ENCODE measurements around the gene PRIMA1. TPM values are rescaled to one million over a fixed set of nuclear protein-coding genes. Genes with fewer than 3 reads are reported as not detected.
A peak's percentile ranks its signal among the peaks of the same experiment; 100 is the strongest.

Gene PRIMA1
- total and polyA plus RNA-seq, 2 experiments from 2014 or later, result 2.1 to 3.5 TPM

DNA sequence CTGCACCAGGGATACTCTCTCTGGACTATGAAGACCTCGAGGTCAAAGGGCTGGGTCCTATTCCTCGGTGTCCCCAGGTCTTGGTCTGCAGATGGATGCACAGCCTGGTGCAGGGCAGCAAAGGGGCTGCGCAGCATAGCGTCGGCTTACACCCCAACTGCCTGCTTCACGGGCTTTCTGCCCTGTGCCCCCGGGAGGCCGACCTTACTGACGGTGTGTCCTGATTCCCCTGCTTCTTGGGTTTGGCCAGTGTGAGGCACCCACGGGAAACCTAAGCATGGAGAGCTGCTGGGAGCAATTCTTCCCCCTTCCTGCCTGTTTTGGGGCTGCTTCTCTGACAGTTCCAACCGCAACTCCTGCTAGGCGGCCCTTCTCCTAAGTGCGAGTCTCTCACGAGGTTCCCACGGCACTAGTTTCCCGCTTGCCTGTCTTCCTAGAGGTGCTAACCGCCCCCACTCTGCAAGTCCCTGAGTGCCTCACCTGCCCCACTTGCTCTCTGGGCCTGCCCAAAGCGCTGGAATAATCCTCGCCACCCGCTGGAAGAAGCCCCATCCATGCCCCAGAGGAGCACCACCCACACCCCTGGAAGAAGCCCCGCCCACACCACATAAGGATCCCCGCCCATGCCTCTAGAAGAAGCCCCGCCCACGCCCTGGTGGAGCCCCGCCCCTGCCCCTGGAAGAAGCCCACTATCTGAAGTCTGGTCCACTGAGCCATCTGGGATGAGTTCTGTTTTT lies 54.0 kb downstream of the PRIMA1 start (continued):
- TF ChIP-seq, protein P1, sequence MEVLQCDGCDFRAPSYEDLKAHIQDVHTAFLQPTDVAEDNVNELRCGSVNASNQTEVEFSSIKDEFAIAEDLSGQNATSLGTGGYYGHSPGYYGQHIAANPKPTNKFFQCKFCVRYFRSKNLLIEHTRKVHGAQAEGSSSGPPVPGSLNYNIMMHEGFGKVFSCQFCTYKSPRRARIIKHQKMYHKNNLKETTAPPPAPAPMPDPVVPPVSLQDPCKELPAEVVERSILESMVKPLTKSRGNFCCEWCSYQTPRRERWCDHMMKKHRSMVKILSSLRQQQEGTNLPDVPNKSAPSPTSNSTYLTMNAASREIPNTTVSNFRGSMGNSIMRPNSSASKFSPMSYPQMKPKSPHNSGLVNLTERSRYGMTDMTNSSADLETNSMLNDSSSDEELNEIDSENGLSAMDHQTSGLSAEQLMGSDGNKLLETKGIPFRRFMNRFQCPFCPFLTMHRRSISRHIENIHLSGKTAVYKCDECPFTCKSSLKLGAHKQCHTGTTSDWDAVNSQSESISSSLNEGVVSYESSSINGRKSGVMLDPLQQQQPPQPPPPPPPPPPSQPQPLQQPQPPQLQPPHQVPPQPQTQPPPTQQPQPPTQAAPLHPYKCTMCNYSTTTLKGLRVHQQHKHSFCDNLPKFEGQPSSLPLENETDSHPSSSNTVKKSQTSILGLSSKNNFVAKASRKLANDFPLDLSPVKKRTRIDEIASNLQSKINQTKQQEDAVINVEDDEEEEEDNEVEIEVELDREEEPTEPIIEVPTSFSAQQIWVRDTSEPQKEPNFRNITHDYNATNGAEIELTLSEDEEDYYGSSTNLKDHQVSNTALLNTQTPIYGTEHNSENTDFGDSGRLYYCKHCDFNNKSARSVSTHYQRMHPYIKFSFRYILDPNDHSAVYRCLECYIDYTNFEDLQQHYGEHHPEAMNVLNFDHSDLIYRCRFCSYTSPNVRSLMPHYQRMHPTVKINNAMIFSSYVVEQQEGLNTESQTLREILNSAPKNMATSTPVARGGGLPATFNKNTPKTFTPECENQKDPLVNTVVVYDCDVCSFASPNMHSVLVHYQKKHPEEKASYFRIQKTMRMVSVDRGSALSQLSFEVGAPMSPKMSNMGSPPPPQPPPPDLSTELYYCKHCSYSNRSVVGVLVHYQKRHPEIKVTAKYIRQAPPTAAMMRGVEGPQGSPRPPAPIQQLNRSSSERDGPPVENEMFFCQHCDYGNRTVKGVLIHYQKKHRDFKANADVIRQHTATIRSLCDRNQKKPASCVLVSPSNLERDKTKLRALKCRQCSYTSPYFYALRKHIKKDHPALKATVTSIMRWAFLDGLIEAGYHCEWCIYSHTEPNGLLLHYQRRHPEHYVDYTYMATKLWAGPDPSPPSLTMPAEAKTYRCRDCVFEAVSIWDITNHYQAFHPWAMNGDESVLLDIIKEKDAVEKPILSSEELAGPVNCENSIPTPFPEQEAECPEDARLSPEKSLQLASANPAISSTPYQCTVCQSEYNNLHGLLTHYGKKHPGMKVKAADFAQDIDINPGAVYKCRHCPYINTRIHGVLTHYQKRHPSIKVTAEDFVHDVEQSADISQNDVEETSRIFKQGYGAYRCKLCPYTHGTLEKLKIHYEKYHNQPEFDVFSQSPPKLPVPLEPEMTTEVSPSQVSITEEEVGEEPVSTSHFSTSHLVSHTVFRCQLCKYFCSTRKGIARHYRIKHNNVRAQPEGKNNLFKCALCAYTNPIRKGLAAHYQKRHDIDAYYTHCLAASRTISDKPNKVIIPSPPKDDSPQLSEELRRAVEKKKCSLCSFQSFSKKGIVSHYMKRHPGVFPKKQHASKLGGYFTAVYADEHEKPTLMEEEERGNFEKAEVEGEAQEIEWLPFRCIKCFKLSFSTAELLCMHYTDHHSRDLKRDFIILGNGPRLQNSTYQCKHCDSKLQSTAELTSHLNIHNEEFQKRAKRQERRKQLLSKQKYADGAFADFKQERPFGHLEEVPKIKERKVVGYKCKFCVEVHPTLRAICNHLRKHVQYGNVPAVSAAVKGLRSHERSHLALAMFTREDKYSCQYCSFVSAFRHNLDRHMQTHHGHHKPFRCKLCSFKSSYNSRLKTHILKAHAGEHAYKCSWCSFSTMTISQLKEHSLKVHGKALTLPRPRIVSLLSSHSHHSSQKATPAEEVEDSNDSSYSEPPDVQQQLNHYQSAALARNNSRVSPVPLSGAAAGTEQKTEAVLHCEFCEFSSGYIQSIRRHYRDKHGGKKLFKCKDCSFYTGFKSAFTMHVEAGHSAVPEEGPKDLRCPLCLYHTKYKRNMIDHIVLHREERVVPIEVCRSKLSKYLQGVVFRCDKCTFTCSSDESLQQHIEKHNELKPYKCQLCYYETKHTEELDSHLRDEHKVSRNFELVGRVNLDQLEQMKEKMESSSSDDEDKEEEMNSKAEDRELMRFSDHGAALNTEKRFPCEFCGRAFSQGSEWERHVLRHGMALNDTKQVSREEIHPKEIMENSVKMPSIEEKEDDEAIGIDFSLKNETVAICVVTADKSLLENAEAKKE (CRISPR knock-in tag; IDR thresholded peaks at IDR 0.05), result no peak
- TF ChIP-seq STAT1 (IDR thresholded peaks at IDR 0.05; ENCODE audit: unreplicated experiment) (no peak), ZNF114 (CRISPR knock-in tag; IDR thresholded peaks at IDR 0.05) (no peak)
- TF ChIP-seq, protein P2, sequence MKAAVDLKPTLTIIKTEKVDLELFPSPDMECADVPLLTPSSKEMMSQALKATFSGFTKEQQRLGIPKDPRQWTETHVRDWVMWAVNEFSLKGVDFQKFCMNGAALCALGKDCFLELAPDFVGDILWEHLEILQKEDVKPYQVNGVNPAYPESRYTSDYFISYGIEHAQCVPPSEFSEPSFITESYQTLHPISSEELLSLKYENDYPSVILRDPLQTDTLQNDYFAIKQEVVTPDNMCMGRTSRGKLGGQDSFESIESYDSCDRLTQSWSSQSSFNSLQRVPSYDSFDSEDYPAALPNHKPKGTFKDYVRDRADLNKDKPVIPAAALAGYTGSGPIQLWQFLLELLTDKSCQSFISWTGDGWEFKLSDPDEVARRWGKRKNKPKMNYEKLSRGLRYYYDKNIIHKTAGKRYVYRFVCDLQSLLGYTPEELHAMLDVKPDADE (IDR thresholded peaks at IDR 0.05), result no peak

DNA sequence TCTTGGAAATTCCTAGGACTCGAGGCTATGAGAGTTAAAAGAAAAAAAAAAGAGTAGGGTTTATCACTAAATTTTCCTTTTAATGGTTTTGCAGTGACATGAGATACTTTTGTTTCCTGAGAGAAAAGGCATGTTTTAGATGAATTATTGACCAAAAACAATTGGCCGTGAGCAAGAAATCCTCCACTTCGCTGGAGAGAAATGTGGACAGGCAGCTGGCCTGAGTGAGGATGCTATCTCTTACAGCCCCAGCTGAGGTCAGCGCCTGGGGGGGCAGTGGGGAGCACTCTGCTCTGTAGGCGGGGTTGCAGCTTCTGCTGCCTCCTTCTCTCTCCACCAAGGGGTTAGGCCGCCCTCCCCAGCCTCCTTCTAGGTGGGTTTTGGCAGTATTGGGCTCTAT lies 54.7 kb downstream of the PRIMA1 start:
- Histone ChIP-seq H3K79me2 (replicated peaks; ENCODE audit: insufficient read depth) (no peaks in the 10 kb centered on the region), H3K4me1 (ENCODE audit: insufficient read depth) (no peaks in the 10 kb centered on the region; the same call in 1 of the 2 replicates), H2AFZ (no peak overlapping the region), H3F3A (replicated peaks; ENCODE audit: low read depth) (no peaks in the 10 kb centered on the region), H3K4me2 (no peak overlapping the region), H3K27ac (ENCODE audit: low read depth) (no peak overlapping the region), H3K4me3 (no peak overlapping the region), H3K36me3 (ENCODE audit: insufficient read depth) (no peaks in the 10 kb centered on the region), H3K9me2 (ENCODE audit: insufficient read depth) (0 out of 2 replicates have a peak, but pooled peaks cover 3% of the 10 kb centered on the region), H3K27me3 (ENCODE audit: insufficient read depth) (no peaks in the 10 kb centered on the region), H4K20me1 (replicated peaks; ENCODE audit: insufficient read depth) (no peaks in the 10 kb centered on the region)
- ATAC-seq (peak; percentile 7; the same call in 1 of the 3 replicates), DNase-seq (ENCODE audit: low spot score) (no peak)
- H3K27ac Mint-ChIP-seq, result no peak overlapping the region
- TF ChIP-seq, protein P3, sequence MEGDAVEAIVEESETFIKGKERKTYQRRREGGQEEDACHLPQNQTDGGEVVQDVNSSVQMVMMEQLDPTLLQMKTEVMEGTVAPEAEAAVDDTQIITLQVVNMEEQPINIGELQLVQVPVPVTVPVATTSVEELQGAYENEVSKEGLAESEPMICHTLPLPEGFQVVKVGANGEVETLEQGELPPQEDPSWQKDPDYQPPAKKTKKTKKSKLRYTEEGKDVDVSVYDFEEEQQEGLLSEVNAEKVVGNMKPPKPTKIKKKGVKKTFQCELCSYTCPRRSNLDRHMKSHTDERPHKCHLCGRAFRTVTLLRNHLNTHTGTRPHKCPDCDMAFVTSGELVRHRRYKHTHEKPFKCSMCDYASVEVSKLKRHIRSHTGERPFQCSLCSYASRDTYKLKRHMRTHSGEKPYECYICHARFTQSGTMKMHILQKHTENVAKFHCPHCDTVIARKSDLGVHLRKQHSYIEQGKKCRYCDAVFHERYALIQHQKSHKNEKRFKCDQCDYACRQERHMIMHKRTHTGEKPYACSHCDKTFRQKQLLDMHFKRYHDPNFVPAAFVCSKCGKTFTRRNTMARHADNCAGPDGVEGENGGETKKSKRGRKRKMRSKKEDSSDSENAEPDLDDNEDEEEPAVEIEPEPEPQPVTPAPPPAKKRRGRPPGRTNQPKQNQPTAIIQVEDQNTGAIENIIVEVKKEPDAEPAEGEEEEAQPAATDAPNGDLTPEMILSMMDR (conservative IDR thresholded peaks at IDR 0.05; ENCODE audit: low read depth in 2 of 2), result no peak
- TF ChIP-seq POLR2AphosphoS5 (IDR thresholded peaks at IDR 0.05; ENCODE audit: low read depth), result no peak
- TF ChIP-seq ZNF331 (CRISPR knock-in tag; IDR thresholded peaks at IDR 0.05; ENCODE audit: low read depth), result no peak
- no peak for TF ChIP-seq STAT1 (IDR thresholded peaks at IDR 0.05; ENCODE audit: unreplicated experiment)
- TF ChIP-seq ZNF114 (CRISPR knock-in tag; IDR thresholded peaks at IDR 0.05), result no peak
- TF ChIP-seq CREB1 (CRISPR knock-in tag; IDR thresholded peaks at IDR 0.05; ENCODE audit: low read depth), result no peak
- peaks cover 6% of the 10 kb centered on the region for H3K27me3 Mint-ChIP-seq (ENCODE audit: insufficient read depth, low read depth, poor library complexity)
- H3K9me3 Mint-ChIP-seq, result no peaks in the 10 kb centered on the region
- H3K4me3 Mint-ChIP-seq, result no peak overlapping the region
- peaks cover 11% of the 10 kb centered on the region; the same call in 2 of the 3 replicates for H3K4me1 Mint-ChIP-seq
- no peaks in the 10 kb centered on the region; the same call in 2 of the 3 replicates for H3K36me3 Mint-ChIP-seq (ENCODE audit: low read depth)

Measured in GM23338 (cell line).